Measurements from ENCODE around the gene TYMS.

GRCh38 chr18:683531-683930, 26.1 kb downstream of the TYMS start:
- TF ChIP-seq CTCF (IDR thresholded peaks at IDR 0.05) (no peak), POLR2A (IDR thresholded peaks at IDR 0.05) (no peak)

Data from uterus (tissue), 2 donors.